Gastrocnemius medialis (tissue), 4 donors: ENCODE measurements around the gene GALNT14.

Experiments
- CTCF ChIP-seq, 5 experiments: fragments of 450-650 bp in 3 of 5; fragments of 200-600 bp in 2 of 5; sonication (generic) in 2 of 5; IDR thresholded peaks in 4 of 5; conservative IDR thresholded peaks in 1 of 5; 1 replicate in 4 of 5; 2 replicates in 1 of 5; pipeline ENCODE4 v1.5.1; 2016 to 2019; ENCODE audit warnings: antibody characterized with exemption in 5 of 5, mild to moderate bottlenecking in 3 of 5, moderate library complexity in 3 of 5
- POLR2A ChIP-seq, 2 donors: fragments of 450-650 bp; IDR thresholded peaks; one replicate each; pipeline ENCODE4 v1.6.1; 2017; ENCODE audit warnings: antibody characterized with exemption in 2 of 2, mild to moderate bottlenecking in 2 of 2, moderate library complexity in 2 of 2

- TF ChIP-seq CTCF (IDR thresholded peaks at IDR 0.05 in 4 of 5, conservative IDR thresholded peaks at IDR 0.05 in 1 of 5) (no peak), POLR2A (IDR thresholded peaks at IDR 0.05) (no peak)
Observed at GRCh38 chr2:30939364-30939763, 198.9 kb downstream of the GALNT14 start.
